ENCODE measurements around the gene ZNF76. TPM values are rescaled to one million over a fixed set of nuclear protein-coding genes. Genes with fewer than 3 reads are reported as not detected.

ZNF76 gene
- total and polyA plus RNA-seq, 2 of the 13 experiments (the other 11 are each of a cell fraction or from before 2014, with no cell fraction given) = 13.2 to 26.4 TPM

GRCh38 chr6:35297601-35298481 is 38.3 kb downstream of the ZNF76 start, which contains the start of gene DEF6 (continued):
- TF ChIP-seq CHCHD3 (CRISPR knock-in tag; IDR thresholded peaks at IDR 0.05) = no peak
- peak; percentile 99 for TF ChIP-seq SIX1 (CRISPR knock-in tag; IDR thresholded peaks at IDR 0.05; ENCODE audit: borderline replicate concordance)
- TF ChIP-seq ATF3 (CRISPR knock-in tag; IDR thresholded peaks at IDR 0.05) = no peak
- peak; percentile 100 for TF ChIP-seq RAD21 (CRISPR knock-in tag; IDR thresholded peaks at IDR 0.05)
- TF ChIP-seq ZBTB7A (CRISPR knock-in tag; IDR thresholded peaks at IDR 0.05) = peak; percentile 91; the same call in 1 of the 2 replicates
- no peak for TF ChIP-seq CERS6 (CRISPR knock-in tag; IDR thresholded peaks at IDR 0.05)
- peak; percentile 97 for TF ChIP-seq CBFB (CRISPR knock-in tag; IDR thresholded peaks at IDR 0.05)
- peak; percentile 44; the same call in 1 of the 2 replicates for TF ChIP-seq JUND (CRISPR knock-in tag; IDR thresholded peaks at IDR 0.05)
- TF ChIP-seq ARID3A (IDR thresholded peaks at IDR 0.05; ENCODE audit: low read depth, low read length) = peak; percentile 56; the same call in 1 of the 2 replicates
- TF ChIP-seq ZNF264 (CRISPR knock-in tag; IDR thresholded peaks at IDR 0.05) = peak; percentile 82; the same call in 1 of the 2 replicates
- TF ChIP-seq ZNF292 (CRISPR knock-in tag; IDR thresholded peaks at IDR 0.05; ENCODE audit: borderline replicate concordance, low read depth) = peak; percentile 89
- TF ChIP-seq HNF4A (CRISPR knock-in tag; IDR thresholded peaks at IDR 0.05) = no peak; the same call in 1 of the 2 replicates
- TF ChIP-seq PHF8 (CRISPR knock-in tag; IDR thresholded peaks at IDR 0.05) = peak; percentile 90
- TF ChIP-seq RFX5 (IDR thresholded peaks at IDR 0.05; ENCODE audit: low read depth, low read length) = no peak
- no peak; the same call in 1 of the 2 replicates for TF ChIP-seq MYPOP (CRISPR knock-in tag; IDR thresholded peaks at IDR 0.05)
- 0 out of 2 replicates have a peak, but pooled peaks have one; percentile 37 for TF ChIP-seq HHEX (CRISPR knock-in tag; IDR thresholded peaks at IDR 0.05)
- TF ChIP-seq ZNF616 (CRISPR knock-in tag; IDR thresholded peaks at IDR 0.05; ENCODE audit: low read depth) = no peak; the same call in 1 of the 2 replicates
- peak; percentile 70; the same call in 1 of the 2 replicates for TF ChIP-seq ZSCAN5A (CRISPR knock-in tag; IDR thresholded peaks at IDR 0.05; ENCODE audit: borderline replicate concordance)
- TF ChIP-seq SIN3A (IDR thresholded peaks at IDR 0.05; ENCODE audit: borderline replicate concordance, low read depth, low read length) = peak; percentile 85; the same call in 1 of the 2 replicates
- TF ChIP-seq RARA (CRISPR knock-in tag; IDR thresholded peaks at IDR 0.05) = peak; percentile 37; the same call in 1 of the 2 replicates
- no peak for TF ChIP-seq ZNF160 (CRISPR knock-in tag; IDR thresholded peaks at IDR 0.05)
- no peak for TF ChIP-seq ZNF138 (CRISPR knock-in tag; IDR thresholded peaks at IDR 0.05; ENCODE audit: low read depth)
